ENCODE results near the gene IL18R1.
"Not testable (repeated sequence)": the region's sequence is repeated elsewhere in the genome, so short reads cannot be mapped to it uniquely, and the experiment has no call there.

Gene IL18R1, protein sequence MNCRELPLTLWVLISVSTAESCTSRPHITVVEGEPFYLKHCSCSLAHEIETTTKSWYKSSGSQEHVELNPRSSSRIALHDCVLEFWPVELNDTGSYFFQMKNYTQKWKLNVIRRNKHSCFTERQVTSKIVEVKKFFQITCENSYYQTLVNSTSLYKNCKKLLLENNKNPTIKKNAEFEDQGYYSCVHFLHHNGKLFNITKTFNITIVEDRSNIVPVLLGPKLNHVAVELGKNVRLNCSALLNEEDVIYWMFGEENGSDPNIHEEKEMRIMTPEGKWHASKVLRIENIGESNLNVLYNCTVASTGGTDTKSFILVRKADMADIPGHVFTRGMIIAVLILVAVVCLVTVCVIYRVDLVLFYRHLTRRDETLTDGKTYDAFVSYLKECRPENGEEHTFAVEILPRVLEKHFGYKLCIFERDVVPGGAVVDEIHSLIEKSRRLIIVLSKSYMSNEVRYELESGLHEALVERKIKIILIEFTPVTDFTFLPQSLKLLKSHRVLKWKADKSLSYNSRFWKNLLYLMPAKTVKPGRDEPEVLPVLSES

DNA sequence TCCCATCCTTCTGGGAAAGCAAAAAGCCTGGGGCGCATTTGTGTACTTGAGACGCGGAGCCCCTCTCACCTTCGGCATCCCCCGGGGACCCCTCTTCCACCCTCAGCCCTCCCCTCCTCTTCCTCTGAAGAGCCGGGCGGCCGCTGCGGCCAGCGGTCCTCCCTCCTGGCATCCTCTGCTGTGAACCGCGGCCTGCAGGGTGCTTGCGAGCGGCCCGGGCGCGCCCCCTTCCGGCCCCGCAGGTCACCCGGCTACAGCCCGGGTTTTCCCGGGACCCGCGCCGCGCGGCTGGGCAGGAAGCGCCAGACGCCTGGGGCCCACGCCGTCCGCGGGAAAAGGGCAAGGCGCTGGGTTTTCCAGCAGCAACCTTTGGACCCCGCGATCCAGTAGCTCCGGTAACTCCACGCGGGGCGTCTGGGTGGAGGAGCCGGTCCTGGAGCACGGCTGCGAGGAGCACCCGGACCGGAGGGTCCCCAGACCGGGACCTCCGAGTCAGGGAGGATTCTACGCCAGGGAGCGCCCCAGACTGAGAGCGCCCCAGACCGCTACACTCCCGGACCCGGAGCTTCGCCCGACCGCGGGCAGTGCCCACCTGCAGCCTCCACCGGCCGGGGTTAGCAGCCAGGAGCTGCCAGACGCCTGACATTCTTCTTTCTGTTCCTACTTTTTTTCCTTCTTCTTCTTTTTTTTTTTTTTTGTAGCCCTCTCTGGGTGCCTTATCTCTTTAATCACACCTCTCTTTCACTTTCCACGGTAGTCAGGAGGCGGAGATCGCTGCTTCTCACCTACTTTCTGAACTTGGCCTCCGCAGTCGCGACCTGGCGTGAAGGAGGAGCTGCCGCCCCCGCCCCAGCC is at the start of gene IL18R1:
Gene IL18R1, plus strand, starts transcription at position 271 of the 855 bp plus-strand sequence. CDS start 6,865 bp downstream, outside the sequence.
- peak; percentile 58 to 60 for DNase-seq (ENCODE audit: extremely low read depth in 1 of 2, low read depth in 1 of 2)

DNA sequence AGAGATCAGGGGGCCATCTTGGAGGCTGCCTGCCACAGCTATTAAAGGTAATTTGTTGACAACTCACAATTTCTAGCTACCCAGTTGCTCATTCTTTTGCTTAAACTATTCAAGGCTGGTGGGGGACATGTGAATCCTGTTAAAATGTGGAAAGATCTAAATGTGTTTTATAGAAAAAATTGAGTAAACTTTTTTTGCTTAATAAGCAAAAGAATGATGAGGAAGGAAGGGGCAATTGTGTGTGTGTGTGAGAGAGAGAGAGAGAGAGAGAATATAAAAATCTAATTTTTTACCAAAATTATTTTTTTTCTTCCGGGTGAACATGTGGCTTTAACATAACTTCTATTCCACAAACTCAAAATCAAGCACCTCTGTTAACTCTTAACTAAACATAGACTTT is 49.5 kb upstream of the IL18R1 start:
- DNase-seq (ENCODE audit: extremely low read depth in 1 of 2, low read depth in 1 of 2) = no peak

GRCh38 chr2:102310964-102311640 is 44.5 kb upstream of the IL18R1 start, which contains the start of gene IL1RL1:
IL1RL1 (plus strand) TSS chr2:102311563; CDS start chr2:102338265, 26,702 bp downstream.
- DNase-seq (ENCODE audit: extremely low read depth in 1 of 2, low read depth in 1 of 2) = no peak

GRCh38 chr2:102313025-102313424 is 42.6 kb upstream of the IL18R1 start:
- no peak for DNase-seq (ENCODE audit: extremely low read depth in 1 of 2, low read depth in 1 of 2)

DNA sequence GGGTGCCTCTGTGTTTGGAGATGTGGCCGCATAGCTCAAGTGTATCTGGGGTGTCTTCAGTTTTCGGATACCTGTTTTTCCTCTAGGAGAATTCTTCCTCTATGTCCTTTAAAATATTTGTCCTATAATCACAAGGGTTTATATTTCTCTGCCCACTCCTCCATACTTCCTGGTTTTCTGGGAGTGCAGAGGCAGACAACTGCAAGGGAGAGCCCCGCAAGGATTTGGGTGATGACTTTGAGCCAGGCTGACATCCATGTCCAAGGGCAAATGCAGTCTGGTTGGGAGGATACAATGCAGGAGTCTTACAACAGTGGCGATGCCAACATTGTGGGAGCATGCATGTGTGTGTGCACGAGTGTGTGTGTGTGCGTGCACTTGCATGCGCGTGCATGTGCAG is 42.1 kb upstream of the IL18R1 start:
- DNase-seq (ENCODE audit: extremely low read depth in 1 of 2, low read depth in 1 of 2) = no peak

GRCh38 chr2:102313950-102314349 is 41.6 kb upstream of the IL18R1 start:
- no peak for DNase-seq (ENCODE audit: extremely low read depth in 1 of 2, low read depth in 1 of 2)

GRCh38 chr2:102315921-102316320 is 39.7 kb upstream of the IL18R1 start:
- DNase-seq (ENCODE audit: extremely low read depth in 1 of 2, low read depth in 1 of 2) = no peak

DNA sequence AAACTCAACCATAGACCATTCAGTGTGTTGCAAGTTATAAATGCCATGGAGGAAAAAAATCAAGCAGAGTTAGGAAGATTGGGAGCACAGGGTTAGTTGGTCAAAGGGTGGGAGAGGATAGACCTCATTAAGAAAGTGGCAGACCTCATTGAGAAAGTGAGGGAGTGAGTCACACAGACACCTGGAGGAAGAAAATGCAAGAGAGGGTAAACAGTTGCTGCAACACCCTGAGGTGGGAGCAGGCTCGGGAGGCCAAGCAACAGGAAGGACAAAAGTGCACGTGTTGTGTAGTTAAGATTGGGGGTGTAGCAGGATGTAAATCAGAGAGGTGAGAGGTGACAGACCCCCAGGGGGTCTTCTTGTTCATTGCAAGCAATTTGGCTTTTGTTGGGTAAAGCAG is 37.9 kb upstream of the IL18R1 start:
- DNase-seq (ENCODE audit: extremely low read depth in 1 of 2, low read depth in 1 of 2) = no peak

DNA sequence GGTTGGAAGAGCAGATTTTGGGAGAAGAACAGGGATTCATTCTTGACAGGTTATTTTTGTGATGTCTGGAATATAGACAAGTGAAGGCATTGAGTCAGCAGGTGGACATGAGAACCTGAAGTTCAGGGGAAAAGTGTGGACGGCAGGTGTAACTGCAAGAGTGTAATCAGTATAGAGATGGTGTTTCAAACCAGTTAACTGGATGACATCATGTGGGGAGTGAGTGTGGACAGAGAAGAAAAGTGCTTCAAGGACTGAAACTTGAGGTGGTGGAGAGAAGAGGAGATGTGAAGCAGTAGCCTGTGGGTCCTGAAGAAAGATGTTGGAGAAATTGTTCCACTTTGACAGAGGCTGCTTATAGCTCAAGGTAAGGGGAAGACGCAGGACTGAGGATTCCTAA is 37.2 kb upstream of the IL18R1 start:
- DNase-seq (ENCODE audit: extremely low read depth in 1 of 2, low read depth in 1 of 2) = no peak

DNA sequence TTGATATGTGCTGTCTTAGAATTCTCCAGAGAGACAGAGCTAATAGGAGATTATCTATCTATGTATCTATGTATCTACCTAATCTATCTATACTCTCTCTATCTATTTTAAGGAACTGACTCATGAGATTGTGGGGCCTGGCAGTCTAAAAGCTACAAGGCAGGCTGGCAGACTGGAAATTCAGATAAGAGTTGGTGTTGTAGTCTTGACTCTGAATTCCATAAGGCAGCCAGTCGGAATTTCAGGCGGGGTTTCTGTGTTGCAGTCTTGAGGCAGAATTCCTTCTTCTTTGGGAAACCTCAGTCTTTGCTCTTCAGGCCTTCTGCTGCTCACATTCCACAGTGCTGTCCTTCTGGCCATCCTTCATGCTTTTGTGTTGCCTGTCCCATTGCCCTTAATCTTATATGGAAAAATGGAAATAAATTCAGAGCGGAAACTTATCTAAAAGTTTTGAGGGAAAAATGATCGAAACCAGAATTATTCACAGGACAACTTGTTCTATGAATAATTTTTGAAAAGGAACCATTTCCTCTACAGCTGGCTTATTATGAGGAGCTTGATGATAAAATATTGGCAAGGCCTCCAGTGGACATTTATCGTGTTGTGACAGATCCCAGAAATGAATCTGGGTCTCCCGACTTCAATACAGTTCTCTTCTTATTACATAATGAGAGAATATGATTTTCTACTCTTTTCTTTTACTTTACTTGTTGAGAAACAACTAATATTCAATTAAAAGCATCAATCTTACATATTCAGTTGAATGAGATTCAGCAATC is 33.5 kb upstream of the IL18R1 start:
- no peak for DNase-seq (ENCODE audit: extremely low read depth in 1 of 2, low read depth in 1 of 2)

- DNase-seq (ENCODE audit: extremely low read depth in 1 of 2, low read depth in 1 of 2) = not testable (repeated sequence)
Observed at GRCh38 chr2:102324914-102325313, 30.7 kb upstream of the IL18R1 start.

DNA sequence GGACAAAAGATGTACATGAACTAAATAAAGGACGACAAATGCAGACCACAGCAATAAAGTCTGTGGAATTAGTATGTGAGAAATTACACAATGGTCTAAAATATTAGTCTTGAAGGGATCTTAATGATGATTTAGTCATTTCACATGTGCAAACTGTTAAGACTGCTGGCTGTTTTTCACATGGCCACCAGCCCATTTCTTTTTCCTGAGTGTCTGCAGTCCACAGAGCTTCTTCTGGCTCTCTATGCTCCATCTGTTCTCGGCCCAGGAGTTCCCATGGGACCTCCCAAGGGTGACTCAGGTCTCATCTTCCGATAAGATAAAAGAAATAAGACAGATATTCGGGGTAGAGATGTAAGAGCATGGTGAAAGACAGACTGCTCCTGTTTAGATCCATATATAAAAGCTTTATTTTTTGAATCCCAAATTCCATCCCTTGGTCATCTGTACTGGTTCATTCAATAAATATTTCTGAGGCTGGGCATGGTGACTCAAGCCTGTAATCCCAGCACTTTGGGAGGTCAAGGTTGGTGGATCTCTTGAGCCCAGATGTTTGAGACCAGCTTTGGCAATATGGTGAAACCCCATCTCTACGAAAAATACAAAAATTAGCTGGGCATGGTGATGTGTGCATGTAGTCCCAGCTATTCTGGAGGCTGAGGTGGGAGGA is 24.1 kb upstream of the IL18R1 start:
- DNase-seq (ENCODE audit: extremely low read depth in 1 of 2, low read depth in 1 of 2) = no peak

- DNase-seq (ENCODE audit: extremely low read depth in 1 of 2, low read depth in 1 of 2) = no peak
Observed at GRCh38 chr2:102334486-102334885, 21.1 kb upstream of the IL18R1 start.

DNA sequence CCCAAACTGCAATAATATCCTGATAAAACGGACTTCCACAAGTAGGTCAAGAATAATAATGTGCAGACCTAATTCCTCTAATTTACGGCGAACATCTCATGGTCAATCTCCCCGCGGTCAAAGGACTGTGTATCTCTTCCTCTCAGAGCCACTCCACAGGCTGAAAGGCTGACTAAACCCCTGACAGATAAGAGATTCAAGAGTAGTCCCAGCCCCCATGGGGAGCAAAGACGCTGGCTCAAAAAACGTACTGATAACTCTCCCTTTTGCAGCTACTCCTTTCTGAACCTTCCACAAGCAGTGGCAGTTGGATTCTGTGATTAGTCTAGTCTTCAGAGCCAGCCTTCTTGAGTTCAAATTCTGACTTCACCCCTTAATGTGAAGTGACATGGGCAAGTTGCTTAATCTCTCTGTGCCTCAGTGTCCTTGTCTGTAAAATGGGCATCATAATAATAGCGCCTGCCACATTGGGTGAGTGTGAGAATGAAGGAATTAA is 19.7 kb upstream of the IL18R1 start:
- DNase-seq (ENCODE audit: extremely low read depth in 1 of 2, low read depth in 1 of 2) = no peak

GRCh38 chr2:102336502-102336945 is 19.1 kb upstream of the IL18R1 start:
- no peak for DNase-seq (ENCODE audit: extremely low read depth in 1 of 2, low read depth in 1 of 2)

GRCh38 chr2:102337012-102337411 is 18.6 kb upstream of the IL18R1 start:
- no peak for DNase-seq (ENCODE audit: extremely low read depth in 1 of 2, low read depth in 1 of 2)

DNA sequence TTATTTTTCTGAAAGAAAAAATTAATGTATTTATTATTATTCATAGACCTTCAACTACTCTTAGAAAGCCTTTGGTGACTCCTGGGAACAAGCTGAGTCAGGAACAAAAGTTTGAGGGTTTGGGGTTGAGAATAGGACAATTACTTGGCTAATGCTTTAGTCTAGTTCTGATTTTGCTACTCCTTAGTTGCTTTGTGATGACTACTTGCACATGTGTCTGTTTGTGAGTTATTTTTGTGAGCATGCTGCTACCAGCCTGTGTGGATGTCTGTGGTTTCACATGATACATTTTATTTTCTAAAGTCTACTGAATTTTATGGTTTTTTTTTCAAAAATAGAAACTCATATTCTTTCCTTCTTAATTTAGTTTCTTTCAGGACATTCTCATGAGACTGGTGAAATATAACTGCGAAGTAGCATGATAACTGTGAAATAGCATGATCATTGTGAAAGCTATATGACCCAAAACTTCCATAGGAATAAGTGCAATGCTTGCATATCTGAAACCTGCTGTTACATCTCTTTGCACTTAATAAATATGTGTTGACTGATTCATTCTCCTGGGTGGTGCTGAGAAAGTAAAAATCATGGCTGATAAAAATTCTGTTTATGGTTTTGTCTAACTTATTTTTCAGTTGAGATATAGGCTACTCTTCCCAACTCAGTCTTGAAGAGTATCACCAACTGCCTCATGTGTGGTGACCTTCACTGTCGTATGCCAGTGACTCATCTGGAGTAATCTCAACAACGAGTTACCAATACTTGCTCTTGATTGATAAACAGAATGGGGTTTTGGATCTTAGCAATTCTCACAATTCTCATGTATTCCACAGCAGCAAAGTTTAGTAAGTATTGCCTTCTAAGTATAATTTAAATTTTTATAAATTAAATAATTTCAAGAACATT is 17.9 kb upstream of the IL18R1 start:
- no peak for DNase-seq (ENCODE audit: extremely low read depth in 1 of 2, low read depth in 1 of 2)

GRCh38 chr2:102340778-102341177 is 14.8 kb upstream of the IL18R1 start:
- no peak for DNase-seq (ENCODE audit: extremely low read depth in 1 of 2, low read depth in 1 of 2)
